VCaP (cell line): ENCODE data around the gene DNAJC11.

ENCODE experiments used
- H3K27ac ChIP-seq: fragments of 450-650 bp; 2 replicates; pipeline ENCODE4 v1.5.1; 2017
- CTCF ChIP-seq: fragments of 450-650 bp; conservative IDR thresholded peaks from 2 replicates; pipeline ENCODE4 v1.5.1; 2017; ENCODE audit warnings: mild to moderate bottlenecking, moderate library complexity

Gene DNAJC11

GRCh38 chr1:6635910-6636760, 65.5 kb downstream of the DNAJC11 start:
- no peak overlapping the region for H3K27ac ChIP-seq

DNA sequence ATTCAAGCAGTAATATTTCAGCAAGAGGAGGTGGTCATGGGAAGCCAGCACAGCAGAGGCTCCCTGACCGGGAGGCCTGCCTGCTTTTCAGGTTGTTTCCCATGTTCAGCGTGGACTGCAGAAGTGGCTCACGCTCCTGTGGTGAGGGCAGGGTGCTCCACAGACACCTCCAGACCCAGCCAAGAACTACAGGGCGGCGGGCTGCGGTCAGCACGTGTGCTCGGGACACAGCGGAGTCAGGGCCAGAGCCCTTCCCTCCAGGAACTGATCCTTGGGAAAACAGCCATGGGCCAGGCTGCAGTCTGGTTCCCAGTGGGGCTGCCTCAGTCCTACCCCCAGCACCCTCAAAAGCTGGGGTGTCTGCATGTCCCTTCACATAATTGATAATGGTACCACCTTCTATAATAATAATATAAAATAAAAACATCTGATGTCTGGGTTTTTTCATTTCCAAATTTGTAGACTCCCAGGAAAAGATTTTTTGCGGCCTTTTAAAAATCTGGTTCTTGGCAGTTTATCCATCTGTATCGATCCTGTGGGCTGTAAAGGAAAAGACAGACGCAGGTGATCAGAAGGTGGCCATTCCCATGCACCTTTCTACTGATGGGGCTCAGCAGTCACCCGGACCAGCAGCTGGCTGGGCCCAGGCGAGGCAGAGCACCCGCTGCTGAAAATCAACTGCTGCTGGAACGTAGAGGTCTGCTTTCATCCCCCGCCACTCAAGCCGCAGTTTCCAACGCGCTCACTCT, 66.3 kb downstream of the DNAJC11 start:
- H3K27ac ChIP-seq, result no peak overlapping the region
- no peak for TF ChIP-seq CTCF

More at GRCh38 chr1:6635910-6636760, 65.5 kb downstream of the DNAJC11 start:
- TF ChIP-seq CTCF, result no peak

- peak; percentile 83 for TF ChIP-seq CTCF
- H3K27ac ChIP-seq, result no peak overlapping the region
These were observed 67.1 kb downstream of the DNAJC11 start for GRCh38 chr1:6634371-6635052.

DNA sequence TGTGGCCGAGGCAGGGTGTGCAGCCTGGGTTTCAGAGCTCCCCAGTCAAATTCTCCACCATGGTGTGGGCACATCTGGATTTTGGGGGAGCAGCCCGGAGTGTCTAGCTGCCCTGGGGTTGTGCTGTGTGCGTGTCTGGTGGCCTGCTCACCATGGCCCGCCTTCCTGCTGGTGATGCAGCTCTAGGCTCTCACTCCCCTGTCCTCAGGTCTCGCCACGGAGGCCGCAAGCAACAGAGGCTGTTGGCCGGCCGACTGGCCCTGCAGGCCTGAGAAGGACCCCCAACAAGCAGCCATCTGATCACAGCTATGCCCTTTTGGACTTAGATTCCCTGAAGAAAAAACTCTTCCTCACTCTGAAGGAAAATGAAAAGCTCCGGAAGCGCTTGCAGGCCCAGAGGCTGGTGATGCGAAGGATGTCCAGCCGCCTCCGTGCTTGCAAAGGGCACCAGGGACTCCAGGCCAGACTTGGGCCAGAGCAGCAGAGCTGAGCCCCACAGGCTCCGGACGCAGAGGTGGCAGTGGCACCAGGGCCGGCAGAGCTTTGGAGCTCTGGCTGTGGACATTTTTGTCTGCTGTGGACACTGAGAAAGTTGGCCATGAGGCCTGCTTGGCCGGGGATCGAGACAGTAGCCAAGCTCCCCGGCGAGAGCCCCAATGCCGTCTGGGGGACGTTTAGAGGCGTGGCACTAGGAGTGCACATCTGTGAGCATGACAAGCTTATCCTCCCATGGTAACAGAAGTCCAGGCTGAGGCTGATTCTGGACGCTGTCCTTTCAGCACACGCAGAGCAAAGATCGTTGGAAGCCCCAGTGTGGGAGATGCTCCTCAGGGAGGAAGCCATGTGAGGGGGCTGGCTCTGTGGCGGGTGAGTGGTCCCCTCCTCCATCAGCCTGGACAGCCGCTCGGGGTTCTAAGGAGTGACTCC, 68.8 kb downstream of the DNAJC11 start:
- no peak overlapping the region for H3K27ac ChIP-seq
- TF ChIP-seq CTCF, result no peak

- TF ChIP-seq CTCF, result no peak
- no peak overlapping the region for H3K27ac ChIP-seq
These were observed 70.6 kb downstream of the DNAJC11 start for GRCh38 chr1:6631058-6631457.

DNA sequence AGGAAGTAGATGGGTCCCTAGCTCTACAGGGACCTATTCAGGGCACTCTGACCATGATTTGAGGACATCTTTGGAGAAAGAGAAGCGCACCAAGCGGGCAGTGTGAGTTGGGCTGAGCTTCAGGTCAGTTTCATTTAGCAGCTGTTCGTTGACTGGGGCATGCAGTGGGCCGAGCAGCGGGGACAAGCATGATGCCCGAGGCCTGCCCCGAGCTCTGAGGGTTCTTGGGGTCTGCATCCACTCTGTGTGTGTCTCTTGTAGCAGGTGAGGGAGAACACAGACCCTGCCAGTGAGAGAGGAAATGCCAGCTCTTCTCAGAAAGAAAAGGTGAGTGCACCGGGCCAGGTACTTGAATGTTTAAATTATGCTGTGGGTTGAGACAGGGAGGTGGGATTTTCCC, 71.6 kb downstream of the DNAJC11 start:
- TF ChIP-seq CTCF, result no peak
- no peak overlapping the region for H3K27ac ChIP-seq
